Stimulated activated CD8-positive, alpha-beta memory T cell treated with anti-CD3 and anti-CD28 coated beads, Interleukin-15, amount 100 ng/mL, for 48 hours (primary cell): ENCODE measurements around the gene PLEKHA1.

Source experiments
- DNase-seq, 2 donors: peaks; one replicate each; pipeline ENCODE4 v3.0.0-alpha.2; 2020; ENCODE audit warnings: low read depth in 2 of 2

PLEKHA1 gene

GRCh38 chr10:122346326-122346950 is 28.1 kb upstream of the PLEKHA1 start:
- no peak for DNase-seq

GRCh38 chr10:122347170-122347841 is 27.2 kb upstream of the PLEKHA1 start:
- no peak for DNase-seq

GRCh38 chr10:122348512-122348911 is 26.0 kb upstream of the PLEKHA1 start:
- DNase-seq = no peak

GRCh38 chr10:122348935-122349361 is 25.6 kb upstream of the PLEKHA1 start:
- no peak for DNase-seq

GRCh38 chr10:122349758-122350369 is 24.6 kb upstream of the PLEKHA1 start:
- DNase-seq = no peak

GRCh38 chr10:122350893-122351292 is 23.6 kb upstream of the PLEKHA1 start:
- no peak for DNase-seq

GRCh38 chr10:122352817-122353525 is 21.5 kb upstream of the PLEKHA1 start:
- DNase-seq = no peak

- DNase-seq = no peak
Measured at GRCh38 chr10:122354383-122354782, 20.1 kb upstream of the PLEKHA1 start.

GRCh38 chr10:122357685-122358084 is 16.8 kb upstream of the PLEKHA1 start:
- DNase-seq = no peak

GRCh38 chr10:122359621-122360020 is 14.9 kb upstream of the PLEKHA1 start:
- no peak for DNase-seq

GRCh38 chr10:122361046-122361445 is 13.5 kb upstream of the PLEKHA1 start:
- DNase-seq = no peak

- no peak for DNase-seq
Measured at GRCh38 chr10:122362031-122362592, 12.4 kb upstream of the PLEKHA1 start.

GRCh38 chr10:122362621-122363020 is 11.9 kb upstream of the PLEKHA1 start:
- DNase-seq = peak in 1 of 2 donors; percentile 19

GRCh38 chr10:122363311-122363710 is 11.2 kb upstream of the PLEKHA1 start:
- no peak for DNase-seq

- DNase-seq = no peak
Measured at GRCh38 chr10:122363722-122364463, 10.6 kb upstream of the PLEKHA1 start.

GRCh38 chr10:122368502-122369254 is 5.8 kb upstream of the PLEKHA1 start:
- DNase-seq = no peak

- no peak for DNase-seq
Measured at GRCh38 chr10:122373108-122373507, 1.4 kb upstream of the PLEKHA1 start.

GRCh38 chr10:122373721-122374120 is 787 bp upstream of the PLEKHA1 start:
- DNase-seq = no peak

- peak; percentile 68 to 73 for DNase-seq
Measured at GRCh38 chr10:122374859-122375678, 561 bp downstream of the PLEKHA1 start.

GRCh38 chr10:122375679-122376160 is 1.2 kb downstream of the PLEKHA1 start:
- no peak for DNase-seq
